Upper lobe of right lung (tissue), 1 donor: ENCODE results near the gene SERINC5. TPM values are rescaled to one million over a fixed set of nuclear protein-coding genes. Genes with fewer than 3 reads are reported as not detected.

Experiments
- ATAC-seq: fragments of 200-7000 bp; cut with Tn5 transposase; one replicate; pipeline ENCODE4 v1.9.1; 2020; ENCODE audit warnings: mild to moderate bottlenecking, moderate library complexity
- DNase-seq: peaks from one replicate; pipeline ENCODE4 v3.0.0-alpha.2; 2020
- H3K27ac ChIP-seq: fragments of 200-600 bp; one replicate; pipeline ENCODE4 v1.8.0; 2022
- H3K27me3 ChIP-seq: fragments of 200-600 bp; one replicate; pipeline ENCODE4 v1.8.0; 2022; ENCODE audit warnings: mild to moderate bottlenecking
- H3K36me3 ChIP-seq: fragments of 200-600 bp; one replicate; pipeline ENCODE4 v1.8.0; 2022
- H3K4me1 ChIP-seq: fragments of 200-600 bp; one replicate; pipeline ENCODE4 v1.8.0; 2022
- H3K4me3 ChIP-seq: fragments of 200-600 bp; one replicate; pipeline ENCODE4 v1.8.0; 2022; ENCODE audit warnings: mild to moderate bottlenecking
- H3K9me3 ChIP-seq: fragments of 200-600 bp; one replicate; pipeline ENCODE4 v1.8.0; 2022
- intact Hi-C: fragments of 100-400 bp; cut with DNase I; formaldehyde crosslinking; loops from one replicate; pipeline ENCODE4 v1.11.0; 2022
- total RNA-seq: library from RNA; stranded (reverse); fragmentation: NEBNext Ultra II Directional; extraction: Animal tissue kit (Norgen Biotek cat#: 25700); gene quantifications from one replicate; pipeline ENCODE4 v1.2.1, GENCODE V29; 2021
- TF ChIP-seq, protein P1 (sequence below): fragments of 200-600 bp; IDR thresholded peaks from one replicate; pipeline ENCODE4 v1.8.0; 2022; ENCODE audit warnings: antibody characterized with exemption
- donor health status: DM: no; HTN: yes; CAD: no; lungs with severe emphysema.

SERINC5 gene
- total RNA-seq, 1 donor from 2014 or later, result 60.4 TPM

- H3K27ac ChIP-seq, result no peak overlapping the region
- no peaks in the 10 kb centered on the region for H3K9me3 ChIP-seq
- TF ChIP-seq, protein P1, sequence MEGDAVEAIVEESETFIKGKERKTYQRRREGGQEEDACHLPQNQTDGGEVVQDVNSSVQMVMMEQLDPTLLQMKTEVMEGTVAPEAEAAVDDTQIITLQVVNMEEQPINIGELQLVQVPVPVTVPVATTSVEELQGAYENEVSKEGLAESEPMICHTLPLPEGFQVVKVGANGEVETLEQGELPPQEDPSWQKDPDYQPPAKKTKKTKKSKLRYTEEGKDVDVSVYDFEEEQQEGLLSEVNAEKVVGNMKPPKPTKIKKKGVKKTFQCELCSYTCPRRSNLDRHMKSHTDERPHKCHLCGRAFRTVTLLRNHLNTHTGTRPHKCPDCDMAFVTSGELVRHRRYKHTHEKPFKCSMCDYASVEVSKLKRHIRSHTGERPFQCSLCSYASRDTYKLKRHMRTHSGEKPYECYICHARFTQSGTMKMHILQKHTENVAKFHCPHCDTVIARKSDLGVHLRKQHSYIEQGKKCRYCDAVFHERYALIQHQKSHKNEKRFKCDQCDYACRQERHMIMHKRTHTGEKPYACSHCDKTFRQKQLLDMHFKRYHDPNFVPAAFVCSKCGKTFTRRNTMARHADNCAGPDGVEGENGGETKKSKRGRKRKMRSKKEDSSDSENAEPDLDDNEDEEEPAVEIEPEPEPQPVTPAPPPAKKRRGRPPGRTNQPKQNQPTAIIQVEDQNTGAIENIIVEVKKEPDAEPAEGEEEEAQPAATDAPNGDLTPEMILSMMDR, result no peak
- DNase-seq (no peak), ATAC-seq (peak; percentile 51)
- no peaks in the 10 kb centered on the region for H3K27me3 ChIP-seq
- peaks cover 39% of the 10 kb centered on the region for H3K36me3 ChIP-seq
- H3K4me1 ChIP-seq, result no peaks in the 10 kb centered on the region
- intact Hi-C loops, result no loop called here
- no peak overlapping the region for H3K4me3 ChIP-seq
These were observed 102.2 kb downstream of the SERINC5 start for GRCh38 chr5:80153586-80154126.

GRCh38 chr5:80152778-80153177 is 103.1 kb downstream of the SERINC5 start:
- Histone ChIP-seq H3K27ac (no peak overlapping the region), H3K4me1 (no peaks in the 10 kb centered on the region), H3K36me3 (peaks cover 32% of the 10 kb centered on the region), H3K9me3 (no peaks in the 10 kb centered on the region), H3K4me3 (no peak overlapping the region), H3K27me3 (no peaks in the 10 kb centered on the region)
- TF ChIP-seq, protein P1, result no peak
- ATAC-seq, result no peak
- no peak for DNase-seq
- intact Hi-C loops, result no loop called here

GRCh38 chr5:80151890-80152289 is 104.0 kb downstream of the SERINC5 start:
- DNase-seq (no peak), ATAC-seq (no peak)
- no peaks in the 10 kb centered on the region for H3K27me3 ChIP-seq
- H3K4me3 ChIP-seq, result no peak overlapping the region
- no peaks in the 10 kb centered on the region for H3K9me3 ChIP-seq
- H3K27ac ChIP-seq, result no peak overlapping the region
- intact Hi-C loops, result no loop called here
- TF ChIP-seq, protein P1, result no peak
- H3K4me1 ChIP-seq, result no peaks in the 10 kb centered on the region
- H3K36me3 ChIP-seq, result peaks cover 39% of the 10 kb centered on the region

DNA sequence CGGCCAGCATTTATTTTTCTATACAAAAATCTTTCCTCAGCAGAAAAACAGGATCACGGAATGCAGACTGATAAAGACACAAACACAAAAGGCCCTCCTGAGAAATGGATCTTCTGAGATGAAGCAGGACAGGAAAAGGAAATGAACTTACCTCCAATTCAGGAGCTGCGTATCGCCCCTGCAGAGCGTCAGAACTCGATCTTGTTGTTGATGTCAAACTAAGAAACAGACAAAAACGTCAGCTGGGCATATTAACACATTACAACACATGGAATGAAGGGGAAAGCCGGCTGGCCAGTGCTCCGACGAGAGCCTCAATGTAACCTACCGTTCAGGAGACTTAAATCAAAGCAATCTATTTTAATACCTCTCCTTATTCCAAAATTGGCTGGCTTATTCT is 105.1 kb downstream of the SERINC5 start:
- H3K27me3 ChIP-seq, result no peaks in the 10 kb centered on the region
- TF ChIP-seq, protein P1, result no peak
- no peaks in the 10 kb centered on the region for H3K9me3 ChIP-seq
- no peak for DNase-seq
- H3K27ac ChIP-seq, result no peak overlapping the region
- H3K4me3 ChIP-seq, result no peak overlapping the region
- no peak for ATAC-seq
- no peaks in the 10 kb centered on the region for H3K4me1 ChIP-seq
- peaks cover 47% of the 10 kb centered on the region for H3K36me3 ChIP-seq
- intact Hi-C loops, result no loop called here

- no peak overlapping the region for H3K4me3 ChIP-seq
- TF ChIP-seq, protein P1, result no peak
- DNase-seq, result no peak
- no peak overlapping the region for H3K27ac ChIP-seq
- H3K27me3 ChIP-seq, result no peaks in the 10 kb centered on the region
- intact Hi-C loops, result no loop called here
- no peaks in the 10 kb centered on the region for H3K4me1 ChIP-seq
- H3K36me3 ChIP-seq, result peaks cover 58% of the 10 kb centered on the region
- no peaks in the 10 kb centered on the region for H3K9me3 ChIP-seq
- ATAC-seq, result no peak
These were observed 106.7 kb downstream of the SERINC5 start for GRCh38 chr5:80149161-80149609.
